HCT116 (cell line): ENCODE data around the gene TXNDC15. TPM values are rescaled to one million over a fixed set of nuclear protein-coding genes. Genes with fewer than 3 reads are reported as not detected.

Source experiments
- ATAC-seq: fragments of 200-7000 bp; cut with Tn5 transposase; 2 replicates; pipeline ENCODE4 v1.9.1; 2020; ENCODE audit warnings: mild to moderate bottlenecking, moderate library complexity
- BruUV-seq: library from RNA; stranded (reverse); fragments of 400-500 nt; replicated peaks from 2 replicates; lab custom pipeline; 2021; lab: Mats Ljungman, UMichigan
- CTCF ChIA-PET: fragments of 300-600 bp; sonication (Branson Sonifier 250); formaldehyde crosslinking; loops from one replicate; lab custom pipeline; 2021; ENCODE audit warnings: antibody characterized with exemption; lab: Charles Lee
- POLR2A ChIA-PET: fragments of 300-600, 350-600 bp; sonication (Branson Sonifier 250); formaldehyde crosslinking; loops from one replicate; lab custom pipeline; 2021; ENCODE audit warnings: antibody characterized with exemption; lab: Charles Lee
- RAD21 ChIA-PET, 2 experiments: fragments of 300-600 bp; sonication (Branson Sonifier 250); formaldehyde crosslinking; loops; one replicate each; lab custom pipeline; 2023; ENCODE audit warnings: low total read pairs in 2 of 2; ENCODE audit not compliant: uncharacterized antibody in 2 of 2, unreplicated experiment in 2 of 2, low non-redundant PET in 1 of 2; lab: Charles Lee
- DNase-seq: peaks from one replicate; pipeline ENCODE4 v3.0.0-alpha.2; 2010; ENCODE audit warnings: low read depth, low spot score
- H2AFZ ChIP-seq: fragments of 200-600 bp; shearing (Covaris generic), sonication (generic); 2 replicates; pipeline ENCODE4 v1.6.1; 2017; ENCODE audit warnings: low read depth, mixed run types, mixed read lengths, antibody characterized with exemption, low read length; ENCODE audit not compliant: poor library complexity, severe bottlenecking
- H3K27ac ChIP-seq: 2 replicates; pipeline ENCODE4 v1.5.1; 2012; ENCODE audit warnings: low read depth, low read length
- H3K27me3 ChIP-seq: fragments of 200-600 bp; sonication (generic); 2 replicates; pipeline ENCODE4 v1.6.1; 2016; ENCODE audit warnings: mixed run types, low read length, mixed read lengths; ENCODE audit not compliant: insufficient read depth
- H3K36me3 ChIP-seq, 2 experiments: fragments of 200-500 bp in 1 of 2; fragments of 200-600 bp in 1 of 2; sonication (Bioruptor generic) in 1 of 2; sonication (generic) in 1 of 2; 2 replicates each; pipeline versions ENCODE4 v1.5.1 to v1.6.1; 2014 to 2016; ENCODE audit warnings: low read length in 2 of 2, inconsistent platforms in 1 of 2, mixed read lengths in 1 of 2, mixed run types in 1 of 2; ENCODE audit not compliant: insufficient read depth in 2 of 2, control insufficient read depth in 1 of 2
- H3K4me1 ChIP-seq, 2 experiments: fragments of 200-600 bp in 1 of 2; sonication (generic) in 1 of 2; 2 replicates each; pipeline versions ENCODE4 v1.5.1 to v1.6.1; 2012 to 2017; ENCODE audit warnings: low read length in 2 of 2, inconsistent platforms in 1 of 2, mild to moderate bottlenecking in 1 of 2, mixed read lengths in 1 of 2, mixed run types in 1 of 2, moderate library complexity in 1 of 2; ENCODE audit not compliant: insufficient read depth in 2 of 2, control insufficient read depth in 1 of 2
- H3K4me2 ChIP-seq: fragments of 200-600 bp; sonication (generic); 2 replicates; pipeline ENCODE4 v1.6.1; 2017; ENCODE audit warnings: mixed run types, low read length, mixed read lengths
- H3K4me3 ChIP-seq, 2 experiments: fragments of 200-600 bp in 1 of 2; sonication (generic) in 1 of 2; replicated peaks in 1 of 2; 2 replicates each; pipeline ENCODE4 v1.5.1; 2011 to 2016; ENCODE audit warnings: low read length in 2 of 2, control low read depth in 1 of 2, low read depth in 1 of 2, mild to moderate bottlenecking in 1 of 2, mixed read lengths in 1 of 2, mixed run types in 1 of 2
- H3K79me2 ChIP-seq: fragments of 200-600 bp; sonication (generic); 2 replicates; pipeline ENCODE4 v1.6.1; 2017; ENCODE audit warnings: mild to moderate bottlenecking, mixed run types, low read length, moderate library complexity, mixed read lengths; ENCODE audit not compliant: insufficient read depth
- H3K9ac ChIP-seq: fragments of 200-600 bp; sonication (generic); 2 replicates; pipeline ENCODE4 v1.6.1; 2016; ENCODE audit warnings: low read length, mixed read lengths
- H3K9me2 ChIP-seq: fragments of 200-600 bp; sonication (generic), shearing (Covaris generic); 2 replicates; pipeline ENCODE4 v1.6.1; 2017; ENCODE audit warnings: mixed run types, mild to moderate bottlenecking, moderate library complexity; ENCODE audit not compliant: insufficient read depth
- H3K9me3 ChIP-seq, 2 experiments: fragments of 200-500 bp in 1 of 2; fragments of 200-600 bp in 1 of 2; sonication (Bioruptor generic) in 1 of 2; sonication (generic) in 1 of 2; 2 replicates each; pipeline ENCODE4 v1.6.1; 2014 to 2017; ENCODE audit warnings: low read length in 2 of 2, mixed read lengths in 2 of 2, inconsistent platforms in 1 of 2, low read depth in 1 of 2, mild to moderate bottlenecking in 1 of 2, mixed run types in 1 of 2, moderate library complexity in 1 of 2; ENCODE audit not compliant: control insufficient read depth in 1 of 2, insufficient read depth in 1 of 2
- H4K20me1 ChIP-seq: fragments of 200-600 bp; sonication (generic), shearing (Covaris generic); 2 replicates; pipeline ENCODE4 v1.6.1; 2017; ENCODE audit warnings: mixed run types, mild to moderate bottlenecking, moderate library complexity; ENCODE audit not compliant: insufficient read depth
- ATF3 ChIP-seq: IDR thresholded peaks from 2 replicates; pipeline ENCODE4 v1.6.1; 2012
- CBX3 ChIP-seq: IDR thresholded peaks from 2 replicates; pipeline ENCODE4 v1.6.1; 2012; ENCODE audit warnings: low read depth
- CEBPB ChIP-seq: IDR thresholded peaks from 2 replicates; pipeline ENCODE4 v1.6.1; 2012; ENCODE audit warnings: low read depth
- ELF1 ChIP-seq: IDR thresholded peaks from 2 replicates; pipeline ENCODE4 v1.6.1; 2012; ENCODE audit warnings: low read depth, borderline replicate concordance
- EZH2 ChIP-seq: fragments of 200-600 bp; sonication (generic); IDR thresholded peaks from 2 replicates; pipeline ENCODE4 v1.6.1; 2017; ENCODE audit warnings: antibody characterized with exemption, mixed run types
- POLR2A ChIP-seq: IDR thresholded peaks from 2 replicates; pipeline ENCODE4 v1.7.0; 2011; ENCODE audit warnings: borderline replicate concordance; ENCODE audit not compliant: insufficient read depth, insufficient read length; ENCODE audit errors: extremely low read depth
- POLR2AphosphoS5 ChIP-seq: IDR thresholded peaks from 2 replicates; pipeline ENCODE4 v1.6.1; 2011; ENCODE audit warnings: mild to moderate bottlenecking, low read depth, low read length, moderate library complexity
- RAD21 ChIP-seq: IDR thresholded peaks from 2 replicates; pipeline ENCODE4 v1.6.1; 2012; ENCODE audit warnings: low read depth, mild to moderate bottlenecking
- SP1 ChIP-seq: IDR thresholded peaks from 2 replicates; pipeline ENCODE4 v1.6.1; 2012; ENCODE audit warnings: low read depth
- SRF ChIP-seq: IDR thresholded peaks from 2 replicates; pipeline ENCODE4 v1.6.1; 2012; ENCODE audit warnings: low read depth
- ZFX ChIP-seq: fragments of 450-650 bp; IDR thresholded peaks from 2 replicates; pipeline ENCODE4 v1.6.1; 2017
- intact Hi-C: fragments of 100-400 bp; cut with micrococcal nuclease; formaldehyde crosslinking; loops from 2 replicates; pipeline ENCODE4 v1.10.0; 2022
- total RNA-seq: library from RNA; stranded (reverse); gene quantifications from one replicate; pipeline ENCODE4 v1.2.1, GENCODE V29; 2021; ENCODE audit not compliant: unreplicated experiment

TXNDC15 gene
- total RNA-seq, 1 experiment from 2014 or later = 17.8 TPM

GRCh38 chr5:134840811-134841210 is 33.4 kb upstream of the TXNDC15 start:
- POLR2A ChIA-PET = no interaction called here
- DNase-seq (no peak), ATAC-seq (no peak)
- H4K20me1 ChIP-seq = no peaks in the 10 kb centered on the region
- no peak overlapping the region for H3K4me2 ChIP-seq
- H3K9ac ChIP-seq = no peak overlapping the region
- H2AFZ ChIP-seq = no peak overlapping the region
- RAD21 ChIA-PET = no interaction called here
- TF ChIP-seq POLR2A = no peak
- no peak for TF ChIP-seq RAD21
- no peak for TF ChIP-seq POLR2AphosphoS5
- TF ChIP-seq ELF1 = no peak
- TF ChIP-seq CBX3 = no peak
- TF ChIP-seq ZFX = no peak
- TF ChIP-seq EZH2 = no peak
- no peak for TF ChIP-seq ATF3
- H3K36me3 ChIP-seq = peaks cover 9 to 23% of the 10 kb centered on the region in 2 experiments
- no peak overlapping the region for H3K27ac ChIP-seq
- H3K4me3 ChIP-seq = no peak overlapping the region
- H3K9me2 ChIP-seq = no peaks in the 10 kb centered on the region
- intact Hi-C loops = no loop called here
- H3K79me2 ChIP-seq = no peaks in the 10 kb centered on the region
- CTCF ChIA-PET = no interaction called here
- no peaks in the 10 kb centered on the region for H3K9me3 ChIP-seq
- H3K27me3 ChIP-seq = no peaks in the 10 kb centered on the region
- peaks cover 3 to 12% of the 10 kb centered on the region in 2 experiments for H3K4me1 ChIP-seq
- BruUV-seq = no TSS peak

GRCh38 chr5:134844252-134844651 is 29.9 kb upstream of the TXNDC15 start:
- H3K9ac ChIP-seq = no peak overlapping the region
- BruUV-seq = no TSS peak
- H2AFZ ChIP-seq = no peak overlapping the region
- H3K79me2 ChIP-seq = peaks cover 33% of the 10 kb centered on the region
- no peak overlapping the region for H3K4me3 ChIP-seq
- H3K36me3 ChIP-seq = peaks cover 6 to 15% of the 10 kb centered on the region in 2 experiments
- H3K4me2 ChIP-seq = no peak overlapping the region
- ChIA-PET POLR2A (no interaction called here), RAD21 (no interaction called here), CTCF (no interaction called here)
- no peak for DNase-seq
- no peak overlapping the region; the same call in 1 of the 2 replicates for H3K27ac ChIP-seq
- TF ChIP-seq SP1 (no peak), ELF1 (no peak), SRF (no peak), POLR2AphosphoS5 (no peak), CBX3 (no peak), CEBPB (no peak)
- H3K4me1 ChIP-seq = peaks cover 22 to 38% of the 10 kb centered on the region in 2 experiments
- no peaks in the 10 kb centered on the region for H3K9me2 ChIP-seq
- ATAC-seq = no peak
- no peaks in the 10 kb centered on the region for H4K20me1 ChIP-seq
- H3K9me3 ChIP-seq = no peaks in the 10 kb centered on the region
- H3K27me3 ChIP-seq = no peaks in the 10 kb centered on the region
- intact Hi-C loops = no loop called here
